Astrocyte of the spinal cord (primary cell): ENCODE results near the gene SLC1A7.

Experiments used
- DNase-seq: peaks from one replicate; pipeline ENCODE4 v3.0.0; 2011; ENCODE audit warnings: low read depth, low spot score
- H3K4me3 ChIP-seq: 2 replicates; pipeline ENCODE4 v1.5.1; 2011; ENCODE audit warnings: low read depth, mild to moderate bottlenecking, low read length, moderate library complexity
- in situ Hi-C: cut with HindIII; loops from 2 replicates; pipeline ENCODE4 v1.10.0; 2017; ENCODE audit warnings: low sequenced_read_pairs
- TF ChIP-seq, protein P1 (sequence below): IDR thresholded peaks from 2 replicates; pipeline ENCODE4 v1.5.1; 2012; ENCODE audit warnings: low read depth, mild to moderate bottlenecking, low read length, inconsistent platforms

Gene SLC1A7

DNA sequence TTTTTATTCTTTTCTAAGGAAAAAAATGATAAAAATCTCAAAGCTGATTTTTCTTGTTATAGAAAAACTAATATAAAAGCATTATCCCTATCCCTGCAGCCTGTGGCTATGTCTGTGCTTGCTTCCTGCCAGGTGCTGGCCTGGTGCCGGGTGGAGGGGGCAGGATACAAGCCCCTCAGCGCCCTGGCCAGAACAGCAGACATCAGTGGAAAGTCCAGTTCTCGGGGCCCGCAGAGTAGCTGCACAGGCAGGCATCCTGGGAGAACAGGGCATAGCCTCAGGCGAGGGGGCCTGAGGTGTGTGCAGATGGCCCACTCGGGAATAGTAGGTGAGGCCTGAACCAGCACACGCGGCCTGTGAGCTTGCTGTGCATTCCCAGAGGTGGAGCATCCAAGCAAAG is 57.0 kb downstream of the SLC1A7 start:
- in situ Hi-C loops: no loop called here
- DNase-seq: no peak
- TF ChIP-seq, protein P1, sequence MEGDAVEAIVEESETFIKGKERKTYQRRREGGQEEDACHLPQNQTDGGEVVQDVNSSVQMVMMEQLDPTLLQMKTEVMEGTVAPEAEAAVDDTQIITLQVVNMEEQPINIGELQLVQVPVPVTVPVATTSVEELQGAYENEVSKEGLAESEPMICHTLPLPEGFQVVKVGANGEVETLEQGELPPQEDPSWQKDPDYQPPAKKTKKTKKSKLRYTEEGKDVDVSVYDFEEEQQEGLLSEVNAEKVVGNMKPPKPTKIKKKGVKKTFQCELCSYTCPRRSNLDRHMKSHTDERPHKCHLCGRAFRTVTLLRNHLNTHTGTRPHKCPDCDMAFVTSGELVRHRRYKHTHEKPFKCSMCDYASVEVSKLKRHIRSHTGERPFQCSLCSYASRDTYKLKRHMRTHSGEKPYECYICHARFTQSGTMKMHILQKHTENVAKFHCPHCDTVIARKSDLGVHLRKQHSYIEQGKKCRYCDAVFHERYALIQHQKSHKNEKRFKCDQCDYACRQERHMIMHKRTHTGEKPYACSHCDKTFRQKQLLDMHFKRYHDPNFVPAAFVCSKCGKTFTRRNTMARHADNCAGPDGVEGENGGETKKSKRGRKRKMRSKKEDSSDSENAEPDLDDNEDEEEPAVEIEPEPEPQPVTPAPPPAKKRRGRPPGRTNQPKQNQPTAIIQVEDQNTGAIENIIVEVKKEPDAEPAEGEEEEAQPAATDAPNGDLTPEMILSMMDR: no peak
- H3K4me3 ChIP-seq: no peak overlapping the region

DNA sequence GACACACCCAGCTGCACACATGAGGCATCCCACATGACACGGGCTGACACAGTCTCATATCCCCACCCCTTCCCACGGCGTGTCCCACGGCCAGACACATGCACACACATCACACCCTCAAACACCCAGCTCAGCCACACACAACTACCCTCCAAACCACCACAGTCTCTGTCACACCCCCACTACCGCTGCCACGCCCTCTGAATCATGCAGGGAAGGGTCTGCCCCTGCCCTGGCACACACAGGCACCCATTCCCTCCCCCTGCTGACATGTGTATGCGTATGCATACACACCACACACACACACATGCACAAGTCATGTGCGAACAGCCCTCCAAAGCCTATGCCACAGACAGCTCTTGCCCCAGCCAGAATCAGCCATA is 57.9 kb downstream of the SLC1A7 start:
- no peak for DNase-seq

DNA sequence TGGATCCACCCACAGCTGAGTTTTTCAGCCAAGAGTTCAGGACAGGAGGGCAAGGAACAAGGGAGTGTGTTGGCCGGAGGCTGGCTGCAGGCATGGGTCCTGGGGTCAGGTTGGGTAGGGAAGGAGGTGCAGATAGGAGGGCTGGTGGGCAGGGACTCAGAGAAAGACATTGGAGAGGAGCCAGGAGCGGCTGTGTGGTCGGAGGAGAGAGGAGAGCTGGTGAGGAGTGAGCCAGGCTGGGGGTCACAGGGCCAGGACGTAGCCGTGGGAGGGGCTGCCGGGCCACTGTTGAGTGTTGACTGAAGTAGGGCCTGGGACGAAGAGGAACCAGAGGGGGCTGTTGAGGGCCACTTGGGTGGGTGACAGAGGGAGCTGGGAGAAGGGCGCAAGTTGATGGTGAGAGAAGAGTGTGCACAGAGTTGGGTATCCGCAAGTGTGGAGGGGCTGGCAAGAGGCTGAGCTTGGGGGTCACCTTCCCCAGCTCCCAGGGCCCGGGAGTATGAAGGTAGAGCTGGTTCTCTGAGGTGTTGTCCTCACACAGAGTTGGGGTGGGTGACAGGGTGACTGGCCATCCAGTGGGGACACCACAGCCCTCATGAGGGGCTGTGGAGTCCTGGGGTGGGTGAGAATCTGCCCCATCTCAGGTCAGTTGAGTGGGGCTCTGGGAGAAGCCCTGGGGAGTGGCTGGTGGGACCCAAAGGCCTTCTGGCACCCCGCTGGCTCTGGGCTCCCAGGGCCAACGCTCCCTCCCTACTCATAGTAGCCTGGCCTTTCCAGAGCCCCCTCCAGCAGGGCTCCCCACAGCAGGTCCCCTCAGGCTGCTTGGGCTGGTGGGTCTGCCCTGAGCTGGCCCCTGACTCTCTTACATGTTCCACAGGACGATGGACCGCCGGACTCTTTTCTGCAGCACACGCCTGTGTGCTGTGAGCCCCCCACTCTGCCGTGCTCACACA is 58.5 kb downstream of the SLC1A7 start:
- TF ChIP-seq, protein P1: no peak
- no peak for DNase-seq
- in situ Hi-C loops: no loop called here
- H3K4me3 ChIP-seq: no peak overlapping the region

More for the DNA sequence above, 57.9 kb downstream of the SLC1A7 start:
- in situ Hi-C loops: no loop called here
- TF ChIP-seq, protein P1: no peak
- no peak overlapping the region for H3K4me3 ChIP-seq

DNA sequence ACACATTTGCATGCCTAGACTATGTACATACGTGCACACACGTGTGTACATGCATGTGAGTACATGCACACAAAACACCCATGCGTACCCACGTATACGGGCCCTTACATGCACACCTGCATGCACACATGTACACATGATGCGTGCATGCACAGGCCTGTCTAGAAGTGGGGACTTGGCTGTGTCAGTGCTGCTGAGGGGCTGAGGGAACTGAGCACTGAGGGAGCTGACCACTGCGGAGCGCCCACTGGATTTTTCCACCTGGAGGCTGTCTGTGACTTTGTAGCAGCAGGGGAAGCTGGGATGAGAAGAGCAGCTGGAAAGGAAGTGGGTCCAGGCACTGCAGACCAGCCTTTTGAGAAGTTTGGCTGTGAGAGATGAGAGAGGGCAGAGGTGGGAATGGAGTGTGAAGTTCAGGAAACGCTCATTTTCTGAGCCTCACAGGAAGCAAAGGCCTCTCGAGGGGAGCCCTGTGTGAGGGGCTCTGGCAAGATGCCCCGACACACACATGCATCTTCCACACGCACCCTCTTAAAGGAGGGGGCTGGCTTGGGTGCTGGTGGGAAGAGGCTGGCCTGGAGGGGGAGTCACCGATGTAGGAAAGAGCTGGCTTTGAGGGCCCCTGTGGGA is 59.5 kb downstream of the SLC1A7 start:
- H3K4me3 ChIP-seq: no peak overlapping the region
- no peak for DNase-seq
- in situ Hi-C loops: no loop called here
- TF ChIP-seq, protein P1: no peak

DNA sequence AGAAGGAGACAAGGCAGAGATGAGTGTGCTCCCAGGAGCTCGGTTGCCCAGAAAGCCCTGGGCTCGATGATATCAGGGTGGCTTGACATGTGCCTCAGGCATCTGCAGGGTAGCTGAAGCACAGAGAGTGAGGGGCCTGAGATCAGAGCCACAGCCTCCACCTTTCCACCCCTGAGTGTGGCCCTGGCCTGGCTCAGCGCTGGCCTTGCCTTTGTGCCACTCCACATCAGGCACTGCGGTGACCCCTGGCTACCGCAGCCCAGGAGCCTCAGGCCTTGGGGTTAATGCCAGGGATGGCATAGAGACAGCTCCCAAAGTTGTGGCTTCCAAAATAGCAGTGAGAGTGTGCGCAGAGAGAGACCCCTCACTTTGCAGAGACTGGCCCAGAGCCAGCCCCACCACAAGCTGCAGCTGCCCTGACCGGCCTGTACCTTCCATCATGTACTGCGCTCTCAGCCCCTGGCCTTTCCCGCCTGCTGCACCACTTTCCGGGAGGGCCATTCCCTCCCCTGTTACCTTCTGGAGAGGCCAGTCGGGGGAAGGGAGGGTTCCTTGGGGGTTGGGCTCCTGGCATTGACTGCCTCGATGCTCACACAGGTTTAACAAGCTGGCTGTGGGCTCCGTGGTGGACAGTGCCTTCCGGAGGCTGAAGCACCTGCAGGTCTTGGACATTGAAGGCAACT is 60.9 kb downstream of the SLC1A7 start:
- in situ Hi-C loops: no loop called here
- DNase-seq: no peak
- TF ChIP-seq, protein P1: no peak
- H3K4me3 ChIP-seq: no peak overlapping the region

DNA sequence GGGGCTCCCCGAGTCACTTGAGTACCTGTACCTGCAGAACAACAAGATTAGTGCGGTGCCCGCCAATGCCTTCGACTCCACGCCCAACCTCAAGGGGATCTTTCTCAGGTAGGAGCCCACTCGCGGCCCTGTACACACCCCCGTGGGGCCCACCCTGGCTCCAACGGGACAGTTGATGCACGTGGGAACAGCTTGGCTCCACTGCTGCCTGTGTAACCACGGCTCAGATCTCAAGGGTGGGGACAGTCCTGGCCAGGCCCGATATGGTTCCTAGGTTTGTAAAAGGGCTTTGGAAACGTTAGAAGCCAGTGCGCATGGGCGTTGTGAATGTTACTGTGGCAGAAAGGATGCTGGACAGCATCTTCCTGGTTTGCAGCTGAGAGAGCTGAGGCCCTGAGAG is 61.7 kb downstream of the SLC1A7 start:
- no peak overlapping the region for H3K4me3 ChIP-seq
- no peak for DNase-seq
- in situ Hi-C loops: no loop called here
- TF ChIP-seq, protein P1: no peak
